Activated T-helper 1 cell treated with anti-CD3 and anti-CD28 coated beads, Interleukin-12 subunit alpha, Interleukin-12 subunit beta, Interleukin-2, Interleukin-4 antibody, amounts not matched to agents 30 ng/mL and 10 ng/mL and 1 ng/mL, durations not matched to agents 14 hours and 24 hours and 36 hours (primary cell): ENCODE data around the gene NCOA1. TPM values are rescaled to one million over a fixed set of nuclear protein-coding genes. Genes with fewer than 3 reads are reported as not detected.
"Not testable (repeated sequence)": the region's sequence is repeated elsewhere in the genome, so short reads cannot be mapped to it uniquely, and the experiment has no call there.

Experiments
- DNase-seq: peaks from one replicate; pipeline ENCODE4 v3.0.0; 2021; ENCODE audit warnings: low spot score
- H3K27ac Mint-ChIP-seq: one replicate; pipeline ENCODE4 v1.8.0; 2021; ENCODE audit warnings: mild to moderate bottlenecking, mixed read lengths
- H3K27me3 Mint-ChIP-seq: one replicate; pipeline ENCODE4 v1.8.0; 2022; ENCODE audit warnings: mild to moderate bottlenecking, moderate library complexity, mixed read lengths; ENCODE audit not compliant: insufficient read depth
- H3K36me3 Mint-ChIP-seq: one replicate; pipeline ENCODE4 v1.8.0; 2021; ENCODE audit warnings: low read depth, mixed read lengths
- H3K4me1 Mint-ChIP-seq: one replicate; pipeline ENCODE4 v1.8.0; 2021; ENCODE audit warnings: low read depth, mixed read lengths
- H3K4me3 Mint-ChIP-seq: one replicate; pipeline ENCODE4 v1.8.0; 2021; ENCODE audit warnings: mild to moderate bottlenecking, moderate library complexity, mixed read lengths
- H3K9me3 Mint-ChIP-seq: one replicate; pipeline ENCODE4 v1.8.0; 2021; ENCODE audit warnings: mixed read lengths
- intact Hi-C: fragments of 100-400 bp; cut with micrococcal nuclease; formaldehyde crosslinking; loops from one replicate; pipeline ENCODE4 v1.15.1; 2024
- total RNA-seq: library from RNA; stranded (reverse); gene quantifications from 2 replicates; pipeline ENCODE4 v1.2.3, GENCODE V29; 2022

The NCOA1 gene
- total RNA-seq, 1 donor from 2014 or later, result 30.0 TPM

DNA sequence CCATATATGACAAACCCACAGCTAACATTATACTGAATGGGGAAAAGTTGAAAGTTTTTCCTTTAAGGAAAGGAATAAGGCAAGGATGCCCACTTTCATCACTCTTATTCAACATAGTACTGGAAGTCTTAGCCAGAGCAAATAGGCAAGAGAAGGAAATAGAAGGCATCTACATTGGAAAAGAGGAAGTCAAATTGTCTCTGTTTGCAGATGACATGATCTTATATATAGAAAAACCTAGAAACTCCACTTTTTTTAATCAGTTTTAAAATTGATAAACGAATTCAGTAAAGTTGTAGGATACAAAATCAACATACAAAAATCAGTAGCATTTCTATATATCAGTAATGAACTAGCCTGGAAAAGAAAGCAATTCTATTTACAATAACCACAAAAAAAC, 90.9 kb downstream of the NCOA1 start:
- Mint-ChIP-seq H3K36me3 (peaks cover 37% of the 10 kb centered on the region), H3K9me3 (peaks cover 17% of the 10 kb centered on the region), H3K4me1 (peaks cover 70% of the 10 kb centered on the region)
- H3K27me3 Mint-ChIP-seq, H3K27ac Mint-ChIP-seq, intact Hi-C loops, H3K4me3 Mint-ChIP-seq, DNase-seq: not testable (repeated sequence)

DNA sequence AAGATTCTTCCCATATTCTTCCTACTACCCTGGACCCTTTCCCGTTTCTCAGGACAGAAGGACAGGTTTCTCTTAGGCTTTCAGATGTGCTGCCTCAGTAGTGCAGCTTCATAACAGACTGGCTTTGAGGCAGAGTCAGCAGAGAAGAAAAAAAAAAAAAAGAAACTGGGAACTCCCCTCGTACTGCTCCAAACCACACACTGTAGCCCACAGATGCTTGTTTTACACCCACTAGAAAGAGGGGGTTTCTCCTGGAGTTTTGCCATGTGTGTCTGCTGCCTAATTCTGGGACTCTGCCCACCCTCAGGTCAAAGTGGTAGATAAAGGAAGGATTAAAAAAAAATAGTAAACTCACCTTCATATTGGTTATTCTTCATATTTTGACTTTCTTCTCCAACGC, 95.9 kb downstream of the NCOA1 start:
- peak; percentile 18 for DNase-seq
- Mint-ChIP-seq H3K4me1 (peaks cover 51% of the 10 kb centered on the region), H3K27me3 (no peaks in the 10 kb centered on the region), H3K4me3 (peak overlapping the region; percentile 19), H3K9me3 (peaks cover 14% of the 10 kb centered on the region), H3K27ac (peak overlapping the region; percentile 72), H3K36me3 (peaks cover 35% of the 10 kb centered on the region)
- intact Hi-C loops, result loop anchor here (1.0 kb wide), 2 partner anchors 10 to 65 kb away; no protein-coding TSS in a partner anchor

GRCh38 chr2:24588294-24588693, 97.2 kb downstream of the NCOA1 start:
- intact Hi-C loops, result no loop called here
- Mint-ChIP-seq H3K4me1 (peaks cover 46% of the 10 kb centered on the region), H3K9me3 (peaks cover 5% of the 10 kb centered on the region), H3K36me3 (peaks cover 25% of the 10 kb centered on the region), H3K4me3 (no peak overlapping the region), H3K27ac (peak overlapping the region; percentile 31), H3K27me3 (no peaks in the 10 kb centered on the region)
- no peak for DNase-seq

DNA sequence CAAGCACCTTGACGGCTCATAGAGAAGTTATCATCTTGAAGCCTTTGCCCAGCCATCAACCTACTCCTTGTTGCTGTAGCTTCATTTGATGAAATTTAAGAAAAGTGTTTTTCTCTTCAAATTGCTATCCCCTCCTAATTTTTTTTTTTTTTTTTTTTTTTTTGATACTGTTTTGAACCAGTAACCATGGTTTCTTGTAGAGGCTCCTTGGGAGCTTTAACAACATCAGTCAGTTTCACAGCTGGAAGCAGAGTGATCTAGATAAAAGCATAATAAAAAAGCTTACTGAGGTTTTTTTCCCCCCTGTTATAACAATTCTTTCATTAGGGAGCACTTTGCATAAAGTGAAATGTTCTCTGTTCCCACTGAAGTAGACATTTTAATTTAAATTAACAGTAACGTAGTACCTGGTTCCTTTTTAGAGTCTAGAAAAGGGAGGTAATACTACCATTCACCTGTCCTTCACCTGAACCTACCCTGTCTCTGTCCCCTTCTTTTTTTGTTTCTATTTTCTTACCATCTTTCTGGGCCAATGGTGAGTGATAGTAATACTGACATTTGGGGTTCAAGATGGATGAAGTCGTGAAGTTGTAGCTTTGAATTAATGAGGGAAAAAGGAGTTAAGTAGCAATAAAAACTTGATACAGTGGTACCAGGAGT, 101.5 kb downstream of the NCOA1 start:
- Mint-ChIP-seq H3K27ac (no peak overlapping the region), H3K27me3 (no peaks in the 10 kb centered on the region), H3K36me3 (peaks cover 15% of the 10 kb centered on the region), H3K9me3 (peaks cover 5% of the 10 kb centered on the region), H3K4me3 (no peak overlapping the region), H3K4me1 (peaks cover 22% of the 10 kb centered on the region)
- DNase-seq, result no peak
- intact Hi-C loops, result no loop called here

GRCh38 chr2:24594283-24594682, 103.2 kb downstream of the NCOA1 start:
- Mint-ChIP-seq H3K27me3 (no peaks in the 10 kb centered on the region), H3K27ac (no peak overlapping the region), H3K36me3 (peaks cover 5% of the 10 kb centered on the region), H3K9me3 (no peaks in the 10 kb centered on the region), H3K4me1 (peaks cover 5% of the 10 kb centered on the region), H3K4me3 (no peak overlapping the region)
- intact Hi-C loops, result no loop called here
- DNase-seq, result no peak

- H3K4me3 Mint-ChIP-seq, result no peak overlapping the region
- no peaks in the 10 kb centered on the region for H3K4me1 Mint-ChIP-seq
- no peaks in the 10 kb centered on the region for H3K36me3 Mint-ChIP-seq
- intact Hi-C loops, result no loop called here
- no peaks in the 10 kb centered on the region for H3K9me3 Mint-ChIP-seq
- H3K27me3 Mint-ChIP-seq, result no peaks in the 10 kb centered on the region
- no peak overlapping the region for H3K27ac Mint-ChIP-seq
- DNase-seq, result no peak
Measured at GRCh38 chr2:24597181-24597870, 106.3 kb downstream of the NCOA1 start.

- H3K4me3 Mint-ChIP-seq, DNase-seq, H3K27me3 Mint-ChIP-seq, H3K9me3 Mint-ChIP-seq, H3K27ac Mint-ChIP-seq, H3K36me3 Mint-ChIP-seq, intact Hi-C loops, H3K4me1 Mint-ChIP-seq: not testable (repeated sequence)
Measured at GRCh38 chr2:24600140-24600539, 109.1 kb downstream of the NCOA1 start.

DNA sequence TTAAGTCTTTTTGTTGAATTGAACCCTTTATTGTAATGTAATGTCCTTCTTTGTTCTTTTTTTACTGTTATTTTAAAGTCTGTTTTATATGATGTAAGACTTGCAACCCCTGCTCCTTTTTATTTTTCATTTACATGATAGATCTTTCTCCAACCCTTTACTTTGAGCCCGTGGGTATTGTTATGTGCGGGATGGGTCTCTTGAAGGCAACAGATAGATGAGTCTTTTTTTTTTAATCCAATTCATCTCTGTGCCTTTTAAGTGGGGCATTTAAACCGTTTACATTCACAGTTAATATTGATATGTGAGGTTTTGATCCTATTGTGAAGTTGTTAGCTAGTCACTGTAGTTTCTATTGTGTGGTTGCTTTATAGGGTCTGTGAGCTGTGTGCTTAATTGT, 120.6 kb downstream of the NCOA1 start:
- Mint-ChIP-seq H3K4me1 (peaks cover 7% of the 10 kb centered on the region), H3K36me3 (no peaks in the 10 kb centered on the region), H3K27me3 (no peaks in the 10 kb centered on the region), H3K27ac (no peak overlapping the region), H3K4me3 (no peak overlapping the region), H3K9me3 (no peaks in the 10 kb centered on the region)
- no peak for DNase-seq
- intact Hi-C loops, result loop anchor here (5.0 to 10.0 kb wide), 2 partner anchors 34 to 183 kb away; partner anchors contain the start of genes CENPO and PTRHD1

DNA sequence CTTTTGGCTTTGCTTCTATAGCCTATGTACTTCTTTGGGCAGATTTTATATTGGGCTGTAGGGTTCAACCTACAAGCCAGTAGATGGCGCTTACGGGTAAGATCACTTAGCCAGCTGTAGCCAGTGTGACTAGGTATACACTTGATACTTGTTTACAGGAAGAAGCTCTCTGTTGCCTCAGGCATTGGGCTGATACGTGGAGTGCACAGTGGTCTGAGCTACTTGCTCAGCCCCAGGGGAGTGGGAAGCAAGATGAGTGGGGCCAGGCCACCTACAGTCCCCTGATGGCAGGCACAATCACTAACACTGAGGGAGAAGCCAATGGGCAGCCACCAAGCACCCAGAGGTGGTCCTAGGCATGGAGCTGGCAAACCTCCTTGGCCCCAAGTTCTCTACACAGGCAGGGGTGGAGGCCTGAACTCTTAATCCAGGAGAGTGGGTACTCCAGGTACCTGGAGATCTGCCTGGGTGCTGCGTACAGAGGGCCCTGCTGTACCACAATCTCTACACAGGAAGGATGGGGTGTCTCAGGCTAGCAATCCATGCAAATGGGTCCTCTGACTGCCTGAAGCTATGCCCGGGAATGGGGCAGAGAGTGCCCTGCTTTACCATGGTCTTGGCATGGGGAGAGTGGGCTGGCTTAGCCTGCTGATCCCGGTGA, 122.2 kb downstream of the NCOA1 start:
- intact Hi-C loops, result loop anchor here (1.0 to 10.0 kb wide), 3 partner anchors 36 to 214 kb away; partner anchors contain the start of genes CENPO and PTRHD1
- H3K9me3 Mint-ChIP-seq, result no peaks in the 10 kb centered on the region
- H3K4me3 Mint-ChIP-seq, result no peak overlapping the region
- peak; percentile 32 for DNase-seq
- peaks cover 7% of the 10 kb centered on the region for H3K4me1 Mint-ChIP-seq
- no peaks in the 10 kb centered on the region for H3K36me3 Mint-ChIP-seq
- H3K27ac Mint-ChIP-seq, result peak overlapping the region; percentile 81
- no peaks in the 10 kb centered on the region for H3K27me3 Mint-ChIP-seq

- Mint-ChIP-seq H3K4me3 (no peak overlapping the region), H3K9me3 (no peaks in the 10 kb centered on the region), H3K27ac (no peak overlapping the region), H3K27me3 (no peaks in the 10 kb centered on the region), H3K4me1 (peaks cover 7% of the 10 kb centered on the region), H3K36me3 (no peaks in the 10 kb centered on the region)
- intact Hi-C loops, result loop anchor here (10.0 kb wide), 1 partner anchor 178 kb away; the partner anchor contains the start of genes CENPO and PTRHD1
- DNase-seq, result no peak
Measured at GRCh38 chr2:24616616-24617015, 125.6 kb downstream of the NCOA1 start.

DNA sequence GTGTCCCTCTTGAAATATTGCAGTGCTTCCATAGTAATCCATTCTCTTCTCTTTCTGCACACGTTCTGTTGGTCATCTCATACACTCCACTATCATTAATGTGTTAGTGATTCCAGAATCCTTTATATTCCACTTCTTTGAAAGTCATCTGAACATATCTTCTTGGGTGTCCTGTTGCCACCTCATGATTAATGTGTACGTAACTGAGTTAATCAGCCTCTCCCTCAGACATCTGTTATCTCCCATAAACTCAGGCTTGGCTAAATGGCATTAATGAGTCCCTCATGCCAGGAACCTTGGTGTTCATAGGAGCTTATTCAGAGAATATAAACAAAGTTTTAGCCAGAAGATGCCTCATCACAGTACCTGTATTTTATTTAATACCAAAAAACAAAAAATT, 126.4 kb downstream of the NCOA1 start:
- intact Hi-C loops, result loop anchor here (10.0 kb wide), 1 partner anchor 177 kb away; the partner anchor contains the start of genes CENPO and PTRHD1
- no peaks in the 10 kb centered on the region for H3K27me3 Mint-ChIP-seq
- H3K4me1 Mint-ChIP-seq, result peaks cover 7% of the 10 kb centered on the region
- no peaks in the 10 kb centered on the region for H3K9me3 Mint-ChIP-seq
- H3K4me3 Mint-ChIP-seq, result no peak overlapping the region
- H3K27ac Mint-ChIP-seq, result no peak overlapping the region
- H3K36me3 Mint-ChIP-seq, result no peaks in the 10 kb centered on the region
- no peak for DNase-seq

DNA sequence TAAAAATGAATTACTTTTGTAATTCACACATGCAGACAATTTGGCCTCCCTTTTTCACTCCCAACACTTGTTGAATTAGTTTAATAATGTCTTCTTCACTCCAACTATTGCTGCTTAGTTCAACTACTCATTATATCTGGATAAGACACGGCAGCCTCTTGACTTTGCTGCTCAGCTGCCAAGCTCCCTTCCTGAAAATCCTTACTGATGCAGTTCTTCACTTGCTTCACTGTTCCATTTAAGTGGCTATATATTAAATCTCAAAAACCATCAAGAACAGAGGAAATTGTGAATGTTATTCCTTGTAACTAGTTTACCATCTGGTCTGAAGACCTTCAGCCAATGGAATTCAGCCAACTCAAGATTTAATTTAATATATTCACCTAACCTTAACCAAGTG, 127.1 kb downstream of the NCOA1 start:
- Mint-ChIP-seq H3K4me1 (peaks cover 7% of the 10 kb centered on the region), H3K9me3 (no peaks in the 10 kb centered on the region), H3K27me3 (no peaks in the 10 kb centered on the region), H3K4me3 (no peak overlapping the region), H3K36me3 (no peaks in the 10 kb centered on the region), H3K27ac (no peak overlapping the region)
- no peak for DNase-seq
- intact Hi-C loops, result loop anchor here (10.0 kb wide), 1 partner anchor 177 kb away; the partner anchor contains the start of genes CENPO and PTRHD1

DNA sequence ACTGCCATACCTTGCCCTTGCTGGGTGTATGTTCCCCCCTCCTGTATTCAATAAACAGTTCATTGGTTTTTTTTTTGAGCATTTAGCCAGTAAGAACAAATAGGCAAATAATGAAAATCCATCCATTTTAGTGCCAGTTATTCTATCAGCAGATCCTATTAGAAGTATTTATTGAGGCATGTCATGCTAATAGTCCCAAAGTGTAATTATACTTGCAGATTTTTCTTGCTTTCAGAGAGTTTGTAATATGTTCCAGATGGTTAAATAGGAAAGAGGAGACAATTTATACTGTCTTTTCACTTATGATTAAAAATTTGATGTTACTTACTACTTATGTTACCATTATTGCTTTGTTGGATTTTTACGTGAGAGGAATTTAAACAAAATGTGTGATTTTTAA, 127.6 kb downstream of the NCOA1 start:
- peaks cover 4% of the 10 kb centered on the region for H3K4me1 Mint-ChIP-seq
- H3K27ac Mint-ChIP-seq, result no peak overlapping the region
- no peaks in the 10 kb centered on the region for H3K9me3 Mint-ChIP-seq
- DNase-seq, result no peak
- no peaks in the 10 kb centered on the region for H3K27me3 Mint-ChIP-seq
- no peaks in the 10 kb centered on the region for H3K36me3 Mint-ChIP-seq
- H3K4me3 Mint-ChIP-seq, result no peak overlapping the region
- intact Hi-C loops, result loop anchor here (10.0 kb wide), 1 partner anchor 176 kb away; the partner anchor contains the start of genes CENPO and PTRHD1
